GM18951 (cell line): ENCODE data around the gene TBCEL.
"Not testable (repeated sequence)": the region's sequence is repeated elsewhere in the genome, so short reads cannot be mapped to it uniquely, and the experiment has no call there.

Experiments used
- POLR2A ChIP-seq: IDR thresholded peaks from 4 replicates; pipeline ENCODE4 v1.6.1; 2011; ENCODE audit warnings: mild to moderate bottlenecking; ENCODE audit not compliant: insufficient read length, insufficient read depth; ENCODE audit errors: extremely low read depth
- in situ Hi-C: fragments of 300-500 bp; cut with MboI; formaldehyde crosslinking; loops from one replicate; pipeline ENCODE4 v1.12.0; 2022; ENCODE audit warnings: low sequenced_read_pairs, mixed read lengths, inconsistent platforms; ENCODE audit not compliant: unreplicated experiment

Gene TBCEL

DNA sequence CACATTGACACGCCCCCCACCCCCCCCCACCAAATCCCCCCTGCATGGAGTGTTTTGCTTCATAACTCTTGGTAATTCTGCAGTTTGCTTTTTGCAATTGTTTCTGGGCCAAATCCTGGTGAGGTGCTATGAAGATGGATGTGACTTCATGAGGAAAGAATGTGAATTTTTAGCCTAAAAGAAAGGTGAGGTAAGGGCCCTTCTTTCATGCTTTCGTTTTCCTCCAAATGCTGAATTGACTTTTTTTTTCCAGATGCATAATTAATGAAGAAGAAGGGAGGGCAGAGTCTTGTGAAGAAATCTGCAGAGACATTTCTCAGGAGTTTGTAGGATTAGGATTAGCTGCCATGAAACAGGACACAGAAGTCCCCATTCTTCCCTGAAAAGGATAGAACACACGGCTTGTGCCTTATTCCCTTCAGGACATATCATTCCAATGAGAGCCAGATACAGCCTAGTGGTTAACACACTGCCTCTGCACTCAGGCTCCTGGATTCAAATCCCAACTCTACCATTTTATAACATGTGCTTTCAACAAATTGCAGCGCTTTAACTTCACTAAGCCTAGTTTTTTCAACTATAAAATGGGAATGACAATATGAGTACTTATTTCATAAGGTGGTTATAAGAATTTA, 19.6 kb upstream of the TBCEL start:
- TF ChIP-seq POLR2A = no peak
- in situ Hi-C loops = no loop called here

DNA sequence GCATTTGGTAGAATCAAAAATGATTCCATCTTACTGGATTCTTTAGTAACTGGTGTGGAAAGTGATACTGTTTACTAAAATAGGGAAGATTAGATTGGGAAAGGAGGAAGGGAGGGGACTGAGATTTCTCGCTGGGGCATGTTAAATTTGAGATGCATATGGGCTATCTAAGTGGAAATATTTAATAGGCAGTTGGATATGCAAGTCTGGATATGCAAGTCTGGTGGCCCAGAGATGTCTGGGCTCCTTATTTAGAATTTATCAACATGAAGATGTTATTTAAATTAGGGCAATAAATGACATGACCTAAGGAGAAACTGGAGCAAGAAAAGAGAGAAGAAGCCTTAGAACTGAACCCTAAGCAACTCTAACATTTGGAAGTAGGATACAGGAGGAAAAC, 17.0 kb upstream of the TBCEL start:
- in situ Hi-C loops = no loop called here
- TF ChIP-seq POLR2A = no peak

GRCh38 chr11:121008551-121008950, 15.4 kb upstream of the TBCEL start:
- no peak for TF ChIP-seq POLR2A
- in situ Hi-C loops = no loop called here

GRCh38 chr11:121012091-121012490, 11.8 kb upstream of the TBCEL start:
- TF ChIP-seq POLR2A = no peak
- in situ Hi-C loops = no loop called here

GRCh38 chr11:121018746-121019145, 5.2 kb upstream of the TBCEL start:
- no peak for TF ChIP-seq POLR2A
- in situ Hi-C loops = no loop called here

- in situ Hi-C loops = not testable (repeated sequence)
These were observed 2.2 kb upstream of the TBCEL start for GRCh38 chr11:121021718-121022117.

GRCh38 chr11:121024989-121025388, 1.1 kb downstream of the TBCEL start:
- no peak for TF ChIP-seq POLR2A
- in situ Hi-C loops = no loop called here

DNA sequence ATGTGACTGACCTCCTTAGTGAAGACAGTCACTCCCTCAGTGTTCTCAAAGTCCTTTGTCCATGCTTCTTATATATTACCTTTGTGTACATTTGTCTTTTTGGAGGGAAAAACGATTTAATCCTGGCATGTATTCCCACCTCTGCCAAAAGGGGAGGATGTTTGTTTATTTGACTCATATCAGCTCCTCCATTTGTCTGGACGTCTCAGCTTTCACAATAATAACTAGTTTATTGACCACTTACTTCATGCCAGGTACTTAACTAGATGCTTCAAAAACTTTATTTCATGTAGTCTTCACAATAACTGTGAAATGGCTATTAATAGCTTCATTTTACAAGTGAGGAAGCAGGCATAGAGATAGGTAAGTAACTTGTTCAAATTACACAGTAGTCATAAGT, 5.3 kb downstream of the TBCEL start:
- in situ Hi-C loops = no loop called here

DNA sequence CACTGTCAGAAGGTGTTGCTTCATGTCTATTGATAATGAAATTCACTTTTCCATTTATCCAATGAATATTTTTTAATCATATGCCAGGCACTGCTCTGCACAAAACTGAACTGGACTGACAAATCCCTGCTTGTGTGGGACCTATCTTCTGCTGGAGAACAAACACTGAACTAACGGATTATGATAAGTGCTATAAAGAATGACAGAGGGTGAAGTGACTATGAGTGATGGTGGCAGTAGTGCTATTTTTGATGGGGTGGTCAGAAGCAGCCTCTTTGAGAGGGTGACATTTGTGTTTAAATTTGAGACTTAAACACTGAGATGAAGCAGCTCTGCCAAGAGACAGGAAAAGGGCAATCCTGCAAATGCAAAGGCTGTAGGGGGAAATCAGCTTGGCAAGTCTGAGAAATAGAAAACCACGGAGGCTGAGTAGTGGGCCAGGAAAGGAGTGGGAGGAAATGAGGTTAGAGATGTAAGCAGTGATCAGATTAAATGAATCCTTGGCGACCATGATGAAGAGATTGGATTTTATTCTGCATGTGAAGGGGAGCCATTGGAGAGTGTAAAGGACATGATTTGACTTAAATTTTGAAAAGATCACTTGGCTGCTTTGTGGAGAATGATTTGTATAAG, 6.0 kb downstream of the TBCEL start:
- in situ Hi-C loops = no loop called here
- no peak for TF ChIP-seq POLR2A

More for the DNA sequence above, 5.3 kb downstream of the TBCEL start:
- no peak for TF ChIP-seq POLR2A

GRCh38 chr11:121031167-121031566, 7.3 kb downstream of the TBCEL start:
- TF ChIP-seq POLR2A = no peak
- in situ Hi-C loops = no loop called here

GRCh38 chr11:121031648-121032047, 7.7 kb downstream of the TBCEL start:
- in situ Hi-C loops = not testable (repeated sequence)

- in situ Hi-C loops = no loop called here
- TF ChIP-seq POLR2A = no peak
These were observed 8.6 kb downstream of the TBCEL start for GRCh38 chr11:121032546-121032945.

DNA sequence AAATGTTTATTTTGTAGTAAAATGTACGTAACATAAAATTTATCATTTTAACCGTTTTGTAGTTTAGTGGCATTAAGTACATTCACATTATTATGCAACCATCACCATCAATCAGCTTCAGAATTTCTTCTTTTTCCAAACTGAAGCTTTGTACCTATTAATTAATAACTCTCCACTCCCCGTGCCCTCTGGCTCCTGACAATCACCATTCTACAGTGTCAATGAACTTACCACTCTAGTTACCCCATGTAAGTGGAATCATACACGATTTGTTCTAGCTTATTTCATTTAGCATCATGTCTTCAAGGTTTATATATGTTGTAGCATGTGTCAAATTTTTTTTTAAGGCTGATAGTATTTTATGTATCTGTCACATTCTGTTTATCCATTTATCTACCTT, 9.7 kb downstream of the TBCEL start:
- no peak for TF ChIP-seq POLR2A
- in situ Hi-C loops = no loop called here

DNA sequence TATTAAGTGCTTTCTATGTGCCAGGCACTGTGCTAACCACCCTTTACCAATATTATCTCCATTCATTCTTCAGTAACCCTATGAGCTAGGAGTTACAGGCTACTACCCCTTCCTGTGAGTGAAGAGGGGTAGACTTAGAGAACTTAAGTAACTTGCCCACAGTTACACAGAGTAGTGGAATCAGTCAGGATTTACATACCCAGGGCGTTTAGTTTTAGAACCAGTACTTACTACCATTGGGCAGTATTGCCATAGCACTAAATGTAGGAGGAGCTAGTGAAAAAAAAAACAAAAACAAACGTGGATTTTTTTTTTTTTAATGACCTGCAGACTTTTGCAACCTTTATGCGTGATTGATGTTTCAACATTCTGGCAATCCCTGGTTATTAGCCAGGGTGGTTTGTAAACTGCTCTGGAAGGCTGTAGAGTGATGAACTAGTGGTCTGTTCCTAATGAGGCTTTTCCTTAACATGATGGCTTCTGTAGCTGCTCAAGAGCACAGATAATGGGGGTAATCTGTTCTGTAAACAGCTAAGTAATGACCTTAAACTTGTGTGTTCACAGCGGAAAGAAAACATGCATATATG, 11.4 kb downstream of the TBCEL start:
- no peak for TF ChIP-seq POLR2A
- in situ Hi-C loops = no loop called here
